ENCODE measurements around the gene FAM72C.
"Not testable (repeated sequence)": the region's sequence is repeated elsewhere in the genome, so short reads cannot be mapped to it uniquely, and the experiment has no call there.

DNA sequence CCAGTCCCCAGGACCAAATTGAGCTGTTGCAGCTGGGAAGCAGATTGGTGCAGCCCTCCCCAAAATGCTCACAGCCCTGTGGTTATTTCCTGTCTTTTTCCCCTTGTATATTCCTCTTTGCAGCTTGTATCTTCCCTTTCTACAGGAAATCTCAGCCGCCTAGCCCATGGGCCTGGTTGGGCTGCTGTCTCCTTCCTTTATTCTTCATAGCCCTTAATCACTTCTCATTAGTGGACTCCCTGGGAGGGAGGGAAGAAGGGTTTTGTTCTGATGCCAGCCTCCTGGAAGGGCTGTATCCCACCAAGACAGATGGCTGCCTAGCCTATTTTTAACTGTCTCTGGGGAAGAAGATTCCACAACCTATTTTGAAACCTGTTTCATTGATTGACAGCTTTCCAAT, 32.5 kb upstream of the FAM72C start:
- TF ChIP-seq, protein P1, sequence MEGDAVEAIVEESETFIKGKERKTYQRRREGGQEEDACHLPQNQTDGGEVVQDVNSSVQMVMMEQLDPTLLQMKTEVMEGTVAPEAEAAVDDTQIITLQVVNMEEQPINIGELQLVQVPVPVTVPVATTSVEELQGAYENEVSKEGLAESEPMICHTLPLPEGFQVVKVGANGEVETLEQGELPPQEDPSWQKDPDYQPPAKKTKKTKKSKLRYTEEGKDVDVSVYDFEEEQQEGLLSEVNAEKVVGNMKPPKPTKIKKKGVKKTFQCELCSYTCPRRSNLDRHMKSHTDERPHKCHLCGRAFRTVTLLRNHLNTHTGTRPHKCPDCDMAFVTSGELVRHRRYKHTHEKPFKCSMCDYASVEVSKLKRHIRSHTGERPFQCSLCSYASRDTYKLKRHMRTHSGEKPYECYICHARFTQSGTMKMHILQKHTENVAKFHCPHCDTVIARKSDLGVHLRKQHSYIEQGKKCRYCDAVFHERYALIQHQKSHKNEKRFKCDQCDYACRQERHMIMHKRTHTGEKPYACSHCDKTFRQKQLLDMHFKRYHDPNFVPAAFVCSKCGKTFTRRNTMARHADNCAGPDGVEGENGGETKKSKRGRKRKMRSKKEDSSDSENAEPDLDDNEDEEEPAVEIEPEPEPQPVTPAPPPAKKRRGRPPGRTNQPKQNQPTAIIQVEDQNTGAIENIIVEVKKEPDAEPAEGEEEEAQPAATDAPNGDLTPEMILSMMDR (IDR thresholded peaks at IDR 0.05): not testable (repeated sequence)
- not testable (repeated sequence) for TF ChIP-seq POLR2A (IDR thresholded peaks at IDR 0.05)
